T-helper 2 cell treated with Interferon-gamma antibody and Interleukin-4, amounts not matched to agents 5 μg/mL and 100 μg/mL, for 36 hours (primary cell): ENCODE data around the gene FA2H.

Experiments used
- DNase-seq: peaks from one replicate; pipeline ENCODE4 v3.0.0; 2021; ENCODE audit warnings: low spot score
- H3K27ac Mint-ChIP-seq: one replicate; pipeline ENCODE4 v1.8.0; 2021; ENCODE audit warnings: mild to moderate bottlenecking, mixed read lengths
- H3K27me3 Mint-ChIP-seq: one replicate; pipeline ENCODE4 v1.8.0; 2021; ENCODE audit warnings: low read depth, mixed read lengths
- H3K36me3 Mint-ChIP-seq: one replicate; pipeline ENCODE4 v1.8.0; 2021; ENCODE audit warnings: low read depth, mixed read lengths
- H3K4me1 Mint-ChIP-seq: one replicate; pipeline ENCODE4 v1.8.0; 2021; ENCODE audit warnings: low read depth, mixed read lengths
- H3K4me3 Mint-ChIP-seq: one replicate; pipeline ENCODE4 v1.8.0; 2022; ENCODE audit warnings: mild to moderate bottlenecking, moderate library complexity, mixed read lengths
- H3K9me3 Mint-ChIP-seq: one replicate; pipeline ENCODE4 v1.8.0; 2021; ENCODE audit warnings: mixed read lengths

The FA2H gene

GRCh38 chr16:74716355-74716754 is 58.3 kb downstream of the FA2H start:
- Mint-ChIP-seq H3K27me3 (no peaks in the 10 kb centered on the region), H3K9me3 (no peaks in the 10 kb centered on the region), H3K27ac (no peak overlapping the region), H3K36me3 (no peaks in the 10 kb centered on the region), H3K4me3 (no peak overlapping the region), H3K4me1 (no peaks in the 10 kb centered on the region)
- DNase-seq: no peak

- H3K4me1 Mint-ChIP-seq: peaks cover 4% of the 10 kb centered on the region
- H3K27ac Mint-ChIP-seq: no peak overlapping the region
- H3K4me3 Mint-ChIP-seq: no peak overlapping the region
These were observed 60.7 kb downstream of the FA2H start for GRCh38 chr16:74713876-74714275.

GRCh38 chr16:74713325-74713724 is 61.3 kb downstream of the FA2H start:
- H3K27me3 Mint-ChIP-seq: peaks cover 4% of the 10 kb centered on the region
- no peak overlapping the region for H3K4me3 Mint-ChIP-seq
- H3K4me1 Mint-ChIP-seq: peaks cover 4% of the 10 kb centered on the region
- H3K9me3 Mint-ChIP-seq: no peaks in the 10 kb centered on the region
- no peak overlapping the region for H3K27ac Mint-ChIP-seq
- no peaks in the 10 kb centered on the region for H3K36me3 Mint-ChIP-seq
- DNase-seq: no peak

More at GRCh38 chr16:74713876-74714275, 60.7 kb downstream of the FA2H start:
- H3K36me3 Mint-ChIP-seq: no peaks in the 10 kb centered on the region
- H3K9me3 Mint-ChIP-seq: no peaks in the 10 kb centered on the region
- no peak for DNase-seq
- H3K27me3 Mint-ChIP-seq: no peaks in the 10 kb centered on the region

GRCh38 chr16:74711938-74712337 is 62.7 kb downstream of the FA2H start:
- H3K4me3 Mint-ChIP-seq: no peak overlapping the region
- H3K9me3 Mint-ChIP-seq: no peaks in the 10 kb centered on the region
- DNase-seq: no peak
- H3K27me3 Mint-ChIP-seq: peaks cover 6% of the 10 kb centered on the region
- peaks cover 4% of the 10 kb centered on the region for H3K4me1 Mint-ChIP-seq
- no peak overlapping the region for H3K27ac Mint-ChIP-seq
- H3K36me3 Mint-ChIP-seq: no peaks in the 10 kb centered on the region

GRCh38 chr16:74710401-74710800 is 64.2 kb downstream of the FA2H start:
- Mint-ChIP-seq H3K36me3 (no peaks in the 10 kb centered on the region), H3K9me3 (no peaks in the 10 kb centered on the region)
- no peak for DNase-seq

GRCh38 chr16:74709441-74709877 is 65.2 kb downstream of the FA2H start:
- Mint-ChIP-seq H3K9me3 (no peaks in the 10 kb centered on the region), H3K27me3 (peaks cover 6% of the 10 kb centered on the region), H3K36me3 (no peaks in the 10 kb centered on the region), H3K4me3 (no peak overlapping the region), H3K27ac (no peak overlapping the region), H3K4me1 (peaks cover 10% of the 10 kb centered on the region)
- peak; percentile 65 for DNase-seq

More at GRCh38 chr16:74710401-74710800, 64.2 kb downstream of the FA2H start:
- Mint-ChIP-seq H3K27me3 (peaks cover 6% of the 10 kb centered on the region), H3K27ac (no peak overlapping the region), H3K4me3 (no peak overlapping the region), H3K4me1 (peaks cover 5% of the 10 kb centered on the region)

GRCh38 chr16:74700438-74701225 is 74.0 kb downstream of the FA2H start, which contains the start of gene MLKL:
TSS of gene MLKL (minus strand) at chr16:74700862. CDS start at chr16:74695757, 5,105 bp downstream.
- Mint-ChIP-seq H3K27me3 (no peaks in the 10 kb centered on the region), H3K4me1 (peaks cover 51% of the 10 kb centered on the region)
- peak; percentile 56 for DNase-seq

GRCh38 chr16:74700116-74700437 is 74.5 kb downstream of the FA2H start:
- H3K36me3 Mint-ChIP-seq: peaks cover 17% of the 10 kb centered on the region
- H3K27me3 Mint-ChIP-seq: no peaks in the 10 kb centered on the region
- DNase-seq: no peak
- no peaks in the 10 kb centered on the region for H3K9me3 Mint-ChIP-seq
- H3K27ac Mint-ChIP-seq: peak overlapping the region; percentile 98
- peak overlapping the region; percentile 98 for H3K4me3 Mint-ChIP-seq
- H3K4me1 Mint-ChIP-seq: peaks cover 48% of the 10 kb centered on the region

More at GRCh38 chr16:74700438-74701225, 74.0 kb downstream of the FA2H start, which contains the start of gene MLKL:
- peak within 1 kb of the TSS; percentile 98 for H3K4me3 Mint-ChIP-seq
- H3K9me3 Mint-ChIP-seq: no peaks in the 10 kb centered on the region
- H3K27ac Mint-ChIP-seq: peak within 1 kb of the TSS; percentile 98
- H3K36me3 Mint-ChIP-seq: peaks cover 12% of the 10 kb centered on the region

- Mint-ChIP-seq H3K9me3 (no peaks in the 10 kb centered on the region), H3K27me3 (no peaks in the 10 kb centered on the region), H3K27ac (peak overlapping the region; percentile 57), H3K4me3 (peak overlapping the region; percentile 98), H3K4me1 (peaks cover 45% of the 10 kb centered on the region), H3K36me3 (peaks cover 20% of the 10 kb centered on the region)
- no peak for DNase-seq
These were observed 75.0 kb downstream of the FA2H start for GRCh38 chr16:74699666-74700065.

GRCh38 chr16:74698222-74698621 is 76.4 kb downstream of the FA2H start:
- peak overlapping the region; percentile 70 for H3K27ac Mint-ChIP-seq
- peaks cover 42% of the 10 kb centered on the region for H3K4me1 Mint-ChIP-seq
- peak overlapping the region; percentile 98 for H3K4me3 Mint-ChIP-seq
- H3K27me3 Mint-ChIP-seq: no peaks in the 10 kb centered on the region
- no peak for DNase-seq
- no peaks in the 10 kb centered on the region for H3K9me3 Mint-ChIP-seq
- H3K36me3 Mint-ChIP-seq: peaks cover 28% of the 10 kb centered on the region

- DNase-seq: peak; percentile 72
These were observed 78.9 kb downstream of the FA2H start for GRCh38 chr16:74695450-74696422.

GRCh38 chr16:74691093-74691855 is 83.3 kb downstream of the FA2H start:
- H3K27ac Mint-ChIP-seq: no peak overlapping the region
- DNase-seq: no peak
- H3K4me3 Mint-ChIP-seq: no peak overlapping the region
- H3K9me3 Mint-ChIP-seq: peaks cover 3% of the 10 kb centered on the region
- H3K4me1 Mint-ChIP-seq: peaks cover 9% of the 10 kb centered on the region
- H3K27me3 Mint-ChIP-seq: no peaks in the 10 kb centered on the region
- H3K36me3 Mint-ChIP-seq: peaks cover 66% of the 10 kb centered on the region

More at GRCh38 chr16:74695450-74696422, 78.9 kb downstream of the FA2H start:
- Mint-ChIP-seq H3K27ac (peak overlapping the region; percentile 80), H3K4me1 (peaks cover 32% of the 10 kb centered on the region), H3K9me3 (peaks cover 1% of the 10 kb centered on the region), H3K27me3 (no peaks in the 10 kb centered on the region), H3K36me3 (peaks cover 46% of the 10 kb centered on the region), H3K4me3 (peak overlapping the region; percentile 87)

- H3K9me3 Mint-ChIP-seq: no peaks in the 10 kb centered on the region
- no peak overlapping the region for H3K4me3 Mint-ChIP-seq
- peaks cover 39% of the 10 kb centered on the region for H3K36me3 Mint-ChIP-seq
- H3K4me1 Mint-ChIP-seq: no peaks in the 10 kb centered on the region
- H3K27me3 Mint-ChIP-seq: no peaks in the 10 kb centered on the region
- no peak for DNase-seq
- no peak overlapping the region for H3K27ac Mint-ChIP-seq
These were observed 92.1 kb downstream of the FA2H start for GRCh38 chr16:74682556-74682955.
